ENCODE measurements around the gene GAB3.

The GAB3 gene

GRCh38 chrX:154751203-154751668 is 359 bp upstream of the GAB3 start:
- DNase-seq (ENCODE audit: low read depth), result no peak

- DNase-seq (ENCODE audit: low read depth), result no peak
Observed at GRCh38 chrX:154749856-154750255, 1.0 kb downstream of the GAB3 start.

- DNase-seq (ENCODE audit: low read depth), result no peak
Observed at GRCh38 chrX:154748712-154749339, 2.1 kb downstream of the GAB3 start.

GRCh38 chrX:154742613-154743012 is 8.3 kb downstream of the GAB3 start:
- no peak for DNase-seq (ENCODE audit: low read depth)

GRCh38 chrX:154739952-154740465 is 10.9 kb downstream of the GAB3 start:
- DNase-seq (ENCODE audit: low read depth), result no peak

GRCh38 chrX:154738011-154738738 is 12.7 kb downstream of the GAB3 start:
- DNase-seq (ENCODE audit: low read depth), result no peak

DNA sequence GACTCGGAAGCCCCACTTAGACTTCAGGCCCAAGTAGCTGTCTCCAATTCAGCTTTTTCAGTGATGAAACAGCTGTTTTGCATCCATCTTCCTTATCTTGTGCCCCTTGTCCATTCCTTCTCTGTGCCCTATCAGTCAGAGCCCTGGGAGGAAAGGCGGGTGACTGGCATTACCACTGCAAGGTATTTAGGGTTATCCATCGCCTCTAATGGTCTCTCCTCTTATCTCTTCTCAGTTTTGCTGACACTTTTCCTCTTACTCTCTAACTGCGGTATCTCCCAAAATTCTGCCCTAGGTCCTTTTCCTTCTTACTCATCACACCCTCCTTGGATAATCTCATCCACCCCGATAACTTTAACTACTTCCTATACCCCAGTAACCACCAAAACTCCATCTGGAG is 13.7 kb downstream of the GAB3 start:
- no peak for DNase-seq (ENCODE audit: low read depth)

DNA sequence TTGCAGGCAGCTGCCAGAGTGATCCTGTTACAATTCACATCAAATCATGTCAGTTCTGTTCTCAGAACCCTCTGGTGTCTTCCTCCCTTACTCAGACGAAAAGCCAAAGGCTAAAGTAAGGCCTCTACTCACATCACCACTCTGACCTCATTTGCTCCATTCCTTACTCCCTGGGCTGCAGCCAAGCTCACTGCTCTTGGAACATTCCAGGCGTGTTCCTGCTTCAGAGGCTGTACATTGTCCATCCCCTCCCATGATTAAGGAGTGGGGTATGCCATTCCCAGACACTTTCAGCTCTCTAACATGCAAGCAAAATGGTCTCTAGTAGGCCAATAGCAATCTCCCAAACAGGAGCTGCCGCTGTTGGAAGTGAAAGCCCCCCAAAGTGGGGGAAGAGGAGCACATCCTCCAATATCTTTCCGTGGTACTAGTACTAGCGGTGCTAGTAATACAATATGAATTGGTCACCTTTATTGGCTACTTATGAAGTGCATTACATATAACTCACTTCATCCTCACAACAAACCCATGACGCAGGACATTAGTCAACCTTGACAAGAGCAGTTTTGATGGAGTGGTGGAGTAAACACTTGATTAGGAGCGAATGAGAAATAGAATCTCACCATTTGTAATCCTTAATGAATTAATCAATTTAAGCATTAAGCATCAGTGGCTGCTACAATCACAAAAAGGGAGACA is 15.0 kb downstream of the GAB3 start:
- no peak for DNase-seq (ENCODE audit: low read depth)

- DNase-seq (ENCODE audit: low read depth), result no peak
Observed at GRCh38 chrX:154734061-154734781, 16.7 kb downstream of the GAB3 start.

GRCh38 chrX:154733066-154733425 is 17.8 kb downstream of the GAB3 start:
- no peak for DNase-seq (ENCODE audit: low read depth)

DNA sequence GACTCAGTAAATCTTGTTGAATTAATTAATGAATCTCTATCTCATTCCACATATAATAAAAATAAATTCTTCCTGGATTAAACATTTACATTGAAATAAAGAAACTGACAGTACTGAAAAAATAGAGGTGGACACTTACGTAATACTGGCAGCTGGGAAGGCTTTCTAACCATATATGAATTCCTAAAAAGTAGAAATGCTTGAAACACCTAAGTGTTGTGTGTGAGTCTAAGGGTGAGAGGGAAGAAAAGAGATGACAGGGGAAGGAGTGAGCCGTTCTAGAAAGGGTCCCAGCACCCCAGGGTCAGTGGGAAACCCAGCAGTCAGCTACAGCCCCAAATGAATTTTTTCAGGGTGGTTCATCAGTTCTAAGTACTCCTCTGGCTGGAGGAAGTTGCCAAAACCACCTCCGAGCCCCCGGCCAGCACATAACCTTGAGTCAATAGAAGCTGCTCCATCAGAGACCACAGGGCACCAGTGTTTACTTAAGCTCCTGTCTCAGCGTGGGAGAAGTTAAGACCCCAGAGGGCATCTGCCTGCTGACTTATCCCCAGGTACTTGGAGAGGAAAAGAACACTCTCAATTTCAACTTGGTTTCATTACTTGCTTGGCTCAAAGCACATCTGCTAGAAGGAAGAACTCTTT is 18.3 kb downstream of the GAB3 start:
- DNase-seq (ENCODE audit: low read depth), result no peak

- no peak for DNase-seq (ENCODE audit: low read depth)
Observed at GRCh38 chrX:154731881-154732280, 19.0 kb downstream of the GAB3 start.

- no peak for DNase-seq (ENCODE audit: low read depth)
Observed at GRCh38 chrX:154731184-154731583, 19.7 kb downstream of the GAB3 start.

GRCh38 chrX:154730253-154730891 is 20.5 kb downstream of the GAB3 start:
- no peak for DNase-seq (ENCODE audit: low read depth)

DNA sequence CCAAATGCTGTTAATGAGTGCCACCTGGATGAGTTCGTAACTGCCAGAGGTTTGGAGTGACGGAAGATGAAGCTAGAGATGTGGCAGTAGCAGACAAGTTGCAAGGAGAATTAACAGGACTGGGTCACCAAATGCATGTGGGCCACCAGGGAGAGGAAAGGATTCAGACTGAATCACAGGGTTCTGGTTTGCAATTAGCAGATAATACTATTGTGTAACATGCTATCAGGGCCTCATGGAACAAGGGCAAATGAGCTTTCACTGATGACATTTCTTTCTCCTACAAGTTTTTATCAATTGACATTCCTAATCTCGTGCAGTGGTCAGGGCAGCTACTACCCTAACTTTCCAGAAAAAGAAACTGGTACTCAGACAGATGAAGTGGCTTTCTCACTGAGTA is 21.4 kb downstream of the GAB3 start:
- DNase-seq (ENCODE audit: low read depth), result no peak

DNA sequence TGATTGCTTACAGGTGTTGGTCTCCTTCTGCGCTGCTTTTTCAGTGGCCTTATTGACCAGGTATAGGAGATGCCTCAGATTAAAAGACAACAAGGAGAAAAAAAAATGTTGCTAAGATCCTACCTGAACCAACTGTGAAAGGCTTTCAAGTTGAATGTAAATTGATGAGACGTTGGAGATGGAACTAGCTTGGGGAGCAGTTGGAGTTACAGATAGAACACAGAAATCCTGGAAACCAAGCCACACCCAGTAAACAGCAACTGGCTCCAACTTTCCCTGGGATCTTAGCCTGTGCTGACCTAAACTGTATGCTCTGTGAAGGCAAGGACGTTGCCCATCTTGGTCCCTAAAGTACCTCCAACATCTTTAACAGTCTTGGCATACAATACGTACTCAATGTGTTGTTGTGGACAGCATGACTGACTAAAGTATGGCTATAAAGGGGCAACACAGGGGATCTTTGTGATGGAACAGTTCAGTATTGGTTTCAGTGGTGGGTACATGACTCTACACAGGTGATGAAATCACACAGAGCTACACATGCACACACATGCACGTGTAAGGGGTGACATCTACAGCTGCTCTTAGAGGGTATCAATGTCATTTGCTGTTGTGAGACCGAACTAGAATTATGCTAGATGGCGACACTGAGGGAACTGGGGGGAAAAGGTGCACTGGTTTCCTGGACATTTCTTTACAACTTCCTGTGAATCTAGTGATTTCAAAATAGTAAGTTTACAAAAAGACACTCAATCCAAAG is 22.3 kb downstream of the GAB3 start:
- no peak for DNase-seq (ENCODE audit: low read depth)

DNA sequence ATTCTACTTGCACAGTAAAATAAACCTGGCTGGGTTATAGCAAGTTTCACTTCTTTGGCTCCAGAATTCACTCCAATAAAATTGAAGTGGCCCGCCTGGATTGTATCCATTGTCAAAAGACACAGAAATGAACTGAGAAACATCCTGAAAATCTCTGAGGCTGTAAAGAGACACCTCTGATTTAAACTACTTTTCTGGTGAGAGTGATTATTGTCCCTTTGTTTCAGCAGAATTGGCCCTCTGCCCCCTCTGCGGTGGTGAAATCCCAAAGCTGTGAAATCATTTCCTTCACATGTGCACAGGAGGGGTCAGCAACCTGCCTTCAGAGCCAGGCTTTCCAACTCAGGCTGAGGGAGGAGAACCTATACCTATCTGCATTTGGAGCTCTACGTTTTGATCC is 23.0 kb downstream of the GAB3 start:
- no peak for DNase-seq (ENCODE audit: low read depth)

- DNase-seq (ENCODE audit: low read depth), result no peak
Observed at GRCh38 chrX:154727418-154727817, 23.5 kb downstream of the GAB3 start.

- DNase-seq (ENCODE audit: low read depth), result no peak
Observed at GRCh38 chrX:154724993-154725756, 25.7 kb downstream of the GAB3 start.

- DNase-seq (ENCODE audit: low read depth), result no peak
Observed at GRCh38 chrX:154721155-154721554, 29.7 kb downstream of the GAB3 start.

Data from stimulated activated CD8-positive, alpha-beta memory T cell treated with anti-CD3 and anti-CD28 coated beads, Interleukin-12 subunit alpha, Interleukin-12 subunit beta, amount 100 ng/mL, for 4 hours (primary cell).